ENCODE measurements around the gene GPR158. TPM values are rescaled to one million over a fixed set of nuclear protein-coding genes. Genes with fewer than 3 reads are reported as not detected.

GPR158 gene
- total RNA-seq, 4 donors from 2014 or later: 0.07 to 0.27 TPM; not detected in 2

DNA sequence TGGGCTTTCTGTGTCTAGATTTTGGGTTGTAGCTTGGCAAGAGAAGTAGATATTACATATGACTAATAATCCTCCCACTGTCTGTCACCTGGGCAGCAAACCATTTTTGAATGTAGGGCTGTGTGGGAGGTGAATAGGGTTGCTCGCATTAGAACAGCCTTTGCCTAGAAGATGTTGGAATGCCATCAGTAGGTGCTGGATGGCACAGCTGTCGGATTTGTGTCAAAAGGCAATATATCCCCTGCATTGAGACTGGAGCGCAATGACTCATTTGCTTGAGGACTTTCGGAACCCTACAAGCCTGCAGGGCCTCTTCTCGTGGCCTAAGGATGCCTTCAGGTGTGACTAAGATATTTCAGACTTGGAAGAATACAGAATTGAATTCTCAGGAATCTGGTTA is 323.8 kb downstream of the GPR158 start:
- TF ChIP-seq, protein P1, sequence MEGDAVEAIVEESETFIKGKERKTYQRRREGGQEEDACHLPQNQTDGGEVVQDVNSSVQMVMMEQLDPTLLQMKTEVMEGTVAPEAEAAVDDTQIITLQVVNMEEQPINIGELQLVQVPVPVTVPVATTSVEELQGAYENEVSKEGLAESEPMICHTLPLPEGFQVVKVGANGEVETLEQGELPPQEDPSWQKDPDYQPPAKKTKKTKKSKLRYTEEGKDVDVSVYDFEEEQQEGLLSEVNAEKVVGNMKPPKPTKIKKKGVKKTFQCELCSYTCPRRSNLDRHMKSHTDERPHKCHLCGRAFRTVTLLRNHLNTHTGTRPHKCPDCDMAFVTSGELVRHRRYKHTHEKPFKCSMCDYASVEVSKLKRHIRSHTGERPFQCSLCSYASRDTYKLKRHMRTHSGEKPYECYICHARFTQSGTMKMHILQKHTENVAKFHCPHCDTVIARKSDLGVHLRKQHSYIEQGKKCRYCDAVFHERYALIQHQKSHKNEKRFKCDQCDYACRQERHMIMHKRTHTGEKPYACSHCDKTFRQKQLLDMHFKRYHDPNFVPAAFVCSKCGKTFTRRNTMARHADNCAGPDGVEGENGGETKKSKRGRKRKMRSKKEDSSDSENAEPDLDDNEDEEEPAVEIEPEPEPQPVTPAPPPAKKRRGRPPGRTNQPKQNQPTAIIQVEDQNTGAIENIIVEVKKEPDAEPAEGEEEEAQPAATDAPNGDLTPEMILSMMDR (IDR thresholded peaks at IDR 0.05): no peak
- TF ChIP-seq POLR2AphosphoS5 (IDR thresholded peaks at IDR 0.05): no peak
- TF ChIP-seq POLR2A (IDR thresholded peaks at IDR 0.05): no peak
- no peak for TF ChIP-seq EP300 (IDR thresholded peaks at IDR 0.05)
- Histone ChIP-seq H3K27ac (no peak overlapping the region), H3K4me3 (no peak overlapping the region), H3K9me3 (no peaks in the 10 kb centered on the region), H3K36me3 (no peaks in the 10 kb centered on the region), H3K4me1 (no peaks in the 10 kb centered on the region), H3K27me3 (no peaks in the 10 kb centered on the region)
- ATAC-seq: no peak
- WGBS, 2 donors (ENCODE audit: low coverage in 1 of 2): 67 to 89% methylated on average over 1 to 5 of the region's 5 CpGs

DNA sequence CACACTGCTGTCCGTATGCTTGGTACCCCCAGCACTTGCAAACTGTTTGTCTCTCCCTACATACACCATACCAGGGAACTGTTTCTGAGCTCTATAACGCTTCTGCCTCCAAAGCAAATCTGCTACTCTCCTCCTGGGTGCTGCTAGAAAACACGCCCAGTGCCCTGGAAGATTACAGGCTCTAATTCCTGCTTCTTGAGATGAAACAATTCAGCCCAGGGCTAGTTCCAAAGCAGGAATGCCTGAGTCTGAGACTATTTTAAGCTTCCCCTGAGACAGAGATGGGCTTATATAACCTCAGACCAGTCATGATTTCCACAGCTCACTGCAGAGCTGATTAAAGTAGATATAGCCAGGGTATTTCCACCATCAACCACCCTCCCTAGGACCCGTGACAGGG is 327.1 kb downstream of the GPR158 start:
- Histone ChIP-seq H3K9me3 (no peaks in the 10 kb centered on the region), H3K27me3 (no peaks in the 10 kb centered on the region), H3K4me1 (no peaks in the 10 kb centered on the region), H3K27ac (no peak overlapping the region), H3K36me3 (no peaks in the 10 kb centered on the region), H3K4me3 (no peak overlapping the region)
- TF ChIP-seq EP300 (IDR thresholded peaks at IDR 0.05) (no peak), POLR2AphosphoS5 (IDR thresholded peaks at IDR 0.05) (no peak), POLR2A (IDR thresholded peaks at IDR 0.05) (no peak)
- TF ChIP-seq, protein P1 (IDR thresholded peaks at IDR 0.05): no peak
- 26 to 33% methylated on average over 2 to 4 of the region's 4 CpGs for WGBS, 2 donors (ENCODE audit: low coverage in 1 of 2)
- ATAC-seq: no peak

DNA sequence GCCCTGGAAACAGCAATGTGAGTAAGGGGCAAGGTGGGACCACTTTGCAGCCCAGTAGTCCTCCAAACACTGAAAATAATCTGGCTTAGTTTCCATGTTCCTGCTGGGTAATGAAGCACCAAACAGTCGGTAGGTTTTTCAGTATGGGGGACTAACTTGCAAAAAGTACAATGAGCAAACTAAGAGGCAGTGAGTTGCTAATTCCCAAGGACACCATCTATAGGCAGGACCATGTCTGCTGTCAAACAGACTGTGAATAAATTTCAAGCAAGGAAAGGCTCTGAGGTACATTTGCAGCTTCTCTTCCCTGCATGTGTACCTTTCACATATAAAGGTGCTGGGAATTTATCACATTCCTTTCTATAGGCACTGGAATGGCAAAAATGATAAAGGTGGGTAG is 327.7 kb downstream of the GPR158 start:
- ATAC-seq: no peak
- TF ChIP-seq EP300 (IDR thresholded peaks at IDR 0.05): no peak
- TF ChIP-seq POLR2AphosphoS5 (IDR thresholded peaks at IDR 0.05): no peak
- TF ChIP-seq POLR2A (IDR thresholded peaks at IDR 0.05): no peak
- TF ChIP-seq, protein P1 (IDR thresholded peaks at IDR 0.05): no peak

DNA sequence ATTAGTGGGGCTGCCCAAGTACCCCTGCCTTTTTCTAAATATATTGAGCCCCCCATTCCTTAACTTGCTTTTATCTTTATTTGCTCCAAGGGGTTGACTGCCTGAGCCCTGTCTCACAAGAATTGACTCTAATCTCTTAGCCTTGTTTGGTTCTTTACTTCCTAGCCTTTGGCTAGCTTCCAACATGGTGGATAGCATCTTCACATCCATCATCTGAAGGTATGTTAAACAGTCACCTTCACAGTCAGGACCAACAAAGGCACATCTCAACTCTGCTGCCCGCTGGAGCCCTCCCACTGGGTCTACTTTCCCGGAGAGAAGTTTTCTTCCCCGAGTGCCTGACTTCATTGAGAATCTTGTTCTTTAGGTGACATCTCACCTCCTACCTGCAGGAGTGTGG is 329.5 kb downstream of the GPR158 start:
- no peaks in the 10 kb centered on the region for H3K36me3 ChIP-seq
- no peak overlapping the region for H3K4me3 ChIP-seq
- no peak for ATAC-seq
- no peaks in the 10 kb centered on the region for H3K27me3 ChIP-seq
- TF ChIP-seq POLR2A (IDR thresholded peaks at IDR 0.05) (no peak), EP300 (IDR thresholded peaks at IDR 0.05) (no peak), POLR2AphosphoS5 (IDR thresholded peaks at IDR 0.05) (no peak)
- TF ChIP-seq, protein P1 (IDR thresholded peaks at IDR 0.05): no peak
- no peak overlapping the region for H3K27ac ChIP-seq
- H3K4me1 ChIP-seq: no peaks in the 10 kb centered on the region
- H3K9me3 ChIP-seq: no peaks in the 10 kb centered on the region
- 55 to 78% methylated on average over 3 of the region's 3 CpGs for WGBS, 2 donors (ENCODE audit: low coverage in 1 of 2)

More for the DNA sequence above, 327.7 kb downstream of the GPR158 start:
- Histone ChIP-seq H3K27ac (no peak overlapping the region), H3K9me3 (no peaks in the 10 kb centered on the region), H3K4me1 (no peaks in the 10 kb centered on the region), H3K27me3 (no peaks in the 10 kb centered on the region), H3K4me3 (no peak overlapping the region), H3K36me3 (no peaks in the 10 kb centered on the region)
- WGBS, 2 donors (ENCODE audit: low coverage in 1 of 2): 57% methylated on average over 1 of the region's 1 CpG; no CpG with 5 or more reads in 1 of the 2 donors

DNA sequence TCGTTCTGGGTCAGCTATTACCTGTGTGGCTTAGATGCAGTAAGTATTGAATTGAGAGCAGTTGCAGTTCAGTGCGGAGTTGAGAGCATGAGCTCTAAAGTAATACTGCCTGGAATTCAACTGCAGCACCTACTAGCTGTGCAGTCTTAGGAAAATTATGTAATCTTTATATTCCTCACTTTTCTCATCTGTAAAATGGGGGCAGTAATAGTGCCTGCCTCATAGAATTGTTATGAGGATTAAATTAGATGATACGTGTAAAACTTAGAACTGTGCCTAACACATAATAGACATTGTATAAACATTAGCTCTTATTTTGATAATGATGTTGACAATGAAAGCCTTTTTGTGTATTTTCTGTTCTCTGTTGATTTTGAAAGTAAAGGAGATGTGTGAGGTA is 330.0 kb downstream of the GPR158 start:
- 66 to 78% methylated on average over 3 of the region's 3 CpGs for WGBS, 2 donors (ENCODE audit: low coverage in 1 of 2)
- no peak for TF ChIP-seq POLR2AphosphoS5 (IDR thresholded peaks at IDR 0.05)
- TF ChIP-seq POLR2A (IDR thresholded peaks at IDR 0.05): no peak
- TF ChIP-seq, protein P1 (IDR thresholded peaks at IDR 0.05): no peak
- TF ChIP-seq EP300 (IDR thresholded peaks at IDR 0.05): no peak
- H3K27ac ChIP-seq: no peak overlapping the region
- H3K4me3 ChIP-seq: no peak overlapping the region
- no peaks in the 10 kb centered on the region for H3K9me3 ChIP-seq
- no peak for ATAC-seq
- no peaks in the 10 kb centered on the region for H3K4me1 ChIP-seq
- H3K27me3 ChIP-seq: no peaks in the 10 kb centered on the region
- no peaks in the 10 kb centered on the region for H3K36me3 ChIP-seq
